OCI-LY1 (cell line): ENCODE results near the gene PIEZO1.

Experiments
- EZH2 ChIP-seq: fragments of 200-600 bp; sonication (generic), shearing (Covaris generic); IDR thresholded peaks from 2 replicates; pipeline ENCODE4 v1.8.0; 2017; ENCODE audit warnings: borderline replicate concordance, mixed run types, mild to moderate bottlenecking, antibody characterized with exemption, low read length, moderate library complexity, mixed read lengths
- TF ChIP-seq, protein P1 (sequence below): fragments of 200-600 bp; sonication (generic), shearing (Covaris generic); IDR thresholded peaks from 2 replicates; pipeline ENCODE4 v1.5.1; 2017; ENCODE audit warnings: mild to moderate bottlenecking, antibody characterized with exemption, low read length, moderate library complexity, mixed read lengths

DNA sequence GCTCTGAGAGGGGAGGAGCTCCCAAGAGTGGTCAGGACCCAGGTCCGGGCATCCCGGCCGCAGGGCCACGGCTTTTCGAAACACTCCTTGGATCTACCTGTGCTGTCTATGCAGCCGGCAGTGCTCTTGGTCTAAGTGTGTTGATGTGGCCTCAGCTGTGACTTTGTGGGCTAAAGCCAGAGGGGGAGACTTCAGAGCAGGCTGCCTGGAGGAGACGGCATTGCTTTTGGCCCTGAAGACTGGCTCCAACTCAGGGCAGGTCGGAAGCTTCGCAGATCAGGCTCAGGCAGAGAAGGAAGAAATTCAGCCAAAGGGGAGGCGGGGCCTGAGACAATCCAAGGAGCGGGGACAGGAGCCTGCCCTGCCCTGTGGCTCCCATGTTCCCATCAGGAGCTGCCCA lies 31.4 kb downstream of the PIEZO1 start:
- TF ChIP-seq, protein P1, sequence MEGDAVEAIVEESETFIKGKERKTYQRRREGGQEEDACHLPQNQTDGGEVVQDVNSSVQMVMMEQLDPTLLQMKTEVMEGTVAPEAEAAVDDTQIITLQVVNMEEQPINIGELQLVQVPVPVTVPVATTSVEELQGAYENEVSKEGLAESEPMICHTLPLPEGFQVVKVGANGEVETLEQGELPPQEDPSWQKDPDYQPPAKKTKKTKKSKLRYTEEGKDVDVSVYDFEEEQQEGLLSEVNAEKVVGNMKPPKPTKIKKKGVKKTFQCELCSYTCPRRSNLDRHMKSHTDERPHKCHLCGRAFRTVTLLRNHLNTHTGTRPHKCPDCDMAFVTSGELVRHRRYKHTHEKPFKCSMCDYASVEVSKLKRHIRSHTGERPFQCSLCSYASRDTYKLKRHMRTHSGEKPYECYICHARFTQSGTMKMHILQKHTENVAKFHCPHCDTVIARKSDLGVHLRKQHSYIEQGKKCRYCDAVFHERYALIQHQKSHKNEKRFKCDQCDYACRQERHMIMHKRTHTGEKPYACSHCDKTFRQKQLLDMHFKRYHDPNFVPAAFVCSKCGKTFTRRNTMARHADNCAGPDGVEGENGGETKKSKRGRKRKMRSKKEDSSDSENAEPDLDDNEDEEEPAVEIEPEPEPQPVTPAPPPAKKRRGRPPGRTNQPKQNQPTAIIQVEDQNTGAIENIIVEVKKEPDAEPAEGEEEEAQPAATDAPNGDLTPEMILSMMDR, result no peak
- no peak for TF ChIP-seq EZH2
